GM12892 (cell line): Measurements from ENCODE around the gene RCOR1.

Source experiments
- POLR2A ChIP-seq: IDR thresholded peaks from 2 replicates; pipeline ENCODE4 v1.6.1; 2011; ENCODE audit warnings: low read depth, low read length, control low read depth
- POLR2AphosphoS5 ChIP-seq: IDR thresholded peaks from 2 replicates; pipeline ENCODE4 v1.6.1; 2011; ENCODE audit warnings: low read depth, low read length, control low read depth
- TAF1 ChIP-seq: IDR thresholded peaks from 2 replicates; pipeline ENCODE4 v1.6.1; 2011; ENCODE audit warnings: low read depth, mild to moderate bottlenecking, control low read depth, low read length, borderline replicate concordance

DNA sequence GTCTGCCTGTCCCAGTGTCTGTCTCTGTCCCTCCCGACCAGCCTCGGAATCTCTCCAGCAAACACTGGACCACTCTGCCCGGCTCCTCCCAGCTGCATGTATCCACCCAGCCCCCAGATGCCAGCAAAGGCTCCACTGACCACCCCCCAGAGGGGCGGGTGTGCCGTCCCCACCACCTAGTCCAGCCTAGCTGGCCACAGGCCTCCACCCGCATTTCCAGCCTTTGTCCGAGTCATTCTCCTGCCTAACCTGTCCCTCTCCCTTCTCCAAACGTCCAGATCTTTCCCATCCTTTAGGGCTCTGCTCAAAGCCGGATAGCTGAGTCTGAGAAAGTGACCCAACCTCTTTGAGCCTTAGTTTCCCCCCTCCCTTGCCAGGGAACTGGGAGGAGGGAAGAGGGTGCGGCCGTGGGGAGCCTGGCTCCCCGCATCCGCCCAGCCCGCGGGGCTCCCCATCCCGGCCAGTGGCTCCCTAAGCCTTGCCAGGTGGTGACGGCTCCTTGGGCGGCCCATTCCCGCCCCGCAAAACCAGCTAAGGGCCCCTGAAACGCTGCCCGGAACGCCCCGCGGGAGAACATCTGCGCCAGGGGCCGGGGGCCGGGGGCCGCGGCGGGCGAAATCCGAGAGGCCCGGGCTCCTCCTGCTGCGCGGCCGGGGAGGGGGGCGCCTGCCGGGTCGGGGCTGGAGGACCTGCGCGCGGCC, 48.3 kb upstream of the RCOR1 start:
- TF ChIP-seq POLR2A: no peak
- TF ChIP-seq POLR2AphosphoS5: no peak
- no peak for TF ChIP-seq TAF1
